GM23248 (cell line): ENCODE data around the gene BNIP3. TPM values are rescaled to one million over a fixed set of nuclear protein-coding genes. Genes with fewer than 3 reads are reported as not detected.

Experiments used
- DNase-seq: peaks from one replicate; pipeline ENCODE4 v3.0.0-alpha.2; 2015
- H2AFZ ChIP-seq: fragments of 200-600 bp; sonication (generic); 2 replicates; pipeline ENCODE4 v1.6.1; 2016; ENCODE audit warnings: antibody characterized with exemption
- H3F3A ChIP-seq: fragments of 200-600 bp; sonication (generic); 2 replicates; pipeline ENCODE4 v1.6.1; 2016; ENCODE audit warnings: mild to moderate bottlenecking, antibody characterized with exemption, mixed run types; ENCODE audit not compliant: insufficient read depth
- H3K27ac ChIP-seq: fragments of 200-600 bp; sonication (generic); 2 replicates; pipeline ENCODE4 v1.5.1; 2016; ENCODE audit warnings: mild to moderate bottlenecking
- H3K27me3 ChIP-seq: fragments of 200-600 bp; sonication (generic); replicated peaks from 2 replicates; pipeline ENCODE4 v1.6.1; 2016; ENCODE audit warnings: mild to moderate bottlenecking; ENCODE audit not compliant: insufficient read depth
- H3K36me3 ChIP-seq: fragments of 200-600 bp; sonication (generic); 2 replicates; pipeline ENCODE4 v1.6.1; 2016; ENCODE audit warnings: low read depth, mild to moderate bottlenecking
- H3K4me1 ChIP-seq: fragments of 200-600 bp; sonication (generic); 2 replicates; pipeline ENCODE4 v1.6.1; 2016; ENCODE audit warnings: mild to moderate bottlenecking; ENCODE audit not compliant: insufficient read depth
- H3K4me2 ChIP-seq: fragments of 200-600 bp; sonication (generic); one replicate; pipeline ENCODE4 v1.6.1; 2016; ENCODE audit warnings: mild to moderate bottlenecking; ENCODE audit not compliant: unreplicated experiment
- H3K4me3 ChIP-seq: fragments of 200-600 bp; sonication (generic); 2 replicates; pipeline ENCODE4 v1.5.1; 2016; ENCODE audit warnings: mild to moderate bottlenecking
- H3K79me2 ChIP-seq: fragments of 200-600 bp; sonication (generic); 2 replicates; pipeline ENCODE4 v1.6.1; 2016; ENCODE audit warnings: mild to moderate bottlenecking; ENCODE audit not compliant: insufficient read depth
- H3K9ac ChIP-seq: fragments of 200-600 bp; sonication (generic); 2 replicates; pipeline ENCODE4 v1.6.1; 2016; ENCODE audit warnings: mild to moderate bottlenecking
- H3K9me2 ChIP-seq: fragments of 200-600 bp; sonication (generic); 2 replicates; pipeline ENCODE4 v1.6.1; 2016; ENCODE audit warnings: mixed run types, mild to moderate bottlenecking, moderate library complexity; ENCODE audit not compliant: insufficient read depth
- H3K9me3 ChIP-seq: fragments of 200-600 bp; sonication (generic); one replicate; pipeline ENCODE4 v1.6.1; 2017; ENCODE audit warnings: low read depth
- H4K20me1 ChIP-seq: fragments of 200-600 bp; sonication (generic); 2 replicates; pipeline ENCODE4 v1.6.0; 2016; ENCODE audit not compliant: insufficient read depth
- EZH2 ChIP-seq: fragments of 200-600 bp; sonication (generic); IDR thresholded peaks from 2 replicates; pipeline ENCODE4 v1.6.1; 2018; ENCODE audit warnings: antibody characterized with exemption, mild to moderate bottlenecking; ENCODE audit not compliant: insufficient read depth, poor library complexity, severe bottlenecking
- EZH2phosphoT487 ChIP-seq: fragments of 200-600 bp; sonication (generic); IDR thresholded peaks from 2 replicates; pipeline ENCODE4 v1.6.1; 2018; ENCODE audit warnings: antibody characterized with exemption, moderate library complexity, mild to moderate bottlenecking, low read depth; ENCODE audit not compliant: insufficient read depth
- WGBS, 2 experiments: methylation state at CpG; one replicate each; pipeline ENCODE4 v1.1.6; 2015 to 2017; ENCODE audit warnings: low lambda C conversion rate in 2 of 2, low coverage in 1 of 2; ENCODE audit errors: missing lambda C conversion rate in 2 of 2; 5-methylcytosine and 5-hydroxymethylcytosine counted together
- in situ Hi-C: fragments of 300-500 bp; cut with MboI; formaldehyde crosslinking; loops from 2 replicates; pipeline ENCODE4 v1.15.0; 2020
- polyA plus RNA-seq: library from polyadenylated mRNA; unstranded; fragments of >200 nt; fragmentation: Nextera tagmentation; extraction: Ambion mirVana; gene quantifications from 2 replicates; pipeline ENCODE4 v1.2.1, GENCODE V29; 2016
- total RNA-seq: library from RNA; depleted of rRNA; stranded (reverse); fragments of >200 nt; shearing (Covaris generic); gene quantifications from 2 replicates; pipeline ENCODE4 v1.2.3, GENCODE V29; 2014

Gene BNIP3
- total and polyA plus RNA-seq, 2 experiments from 2014 or later, result 370 to 423 TPM

DNA sequence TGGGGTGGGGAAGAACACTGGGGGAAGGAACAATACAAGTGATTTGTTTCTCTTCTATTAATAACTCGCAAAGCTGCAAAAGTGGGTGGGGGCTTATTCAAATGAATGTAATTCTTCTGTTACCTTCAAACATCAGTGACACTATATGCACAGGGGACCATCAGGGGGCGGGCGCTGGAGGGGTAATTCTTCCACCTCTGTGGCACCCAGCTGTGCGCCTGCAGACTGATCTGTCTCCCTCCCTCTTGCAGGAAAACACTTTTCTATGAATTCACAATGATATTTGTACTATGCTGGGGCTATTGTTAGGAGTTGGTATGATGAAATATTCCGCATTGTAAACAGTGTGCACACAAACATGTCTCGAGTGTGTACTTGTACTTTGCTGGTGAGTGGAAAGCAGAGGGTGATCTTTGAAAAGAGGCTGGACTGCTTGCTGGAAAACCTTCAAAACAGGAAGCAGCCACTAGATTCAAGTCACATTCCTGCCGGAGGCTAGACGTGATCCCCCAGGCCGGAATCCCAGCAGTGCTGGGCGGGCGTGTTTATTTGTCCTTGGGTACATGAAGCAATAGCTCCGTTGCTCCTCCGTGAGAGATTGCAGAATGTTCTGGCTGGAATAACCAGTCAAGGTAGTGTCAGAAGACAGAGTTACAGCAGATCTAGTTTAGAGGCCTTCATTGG, 15.8 kb upstream of the BNIP3 start:
- 28% methylated on average over 13 of the region's 13 CpGs for WGBS, 2 experiments
- Histone ChIP-seq H3K36me3 (no peaks in the 10 kb centered on the region), H3F3A (peaks cover 9% of the 10 kb centered on the region; the same call in 1 of the 2 replicates), H2AFZ (peak overlapping the region; percentile 91), H3K27ac (0 out of 2 replicates have a peak overlapping the region, but pooled peaks have one; percentile 17), H3K9ac (peak overlapping the region; percentile 39; the same call in 1 of the 2 replicates), H3K27me3 (peaks cover 7% of the 10 kb centered on the region; the same call in 1 of the 2 replicates), H4K20me1 (no peaks in the 10 kb centered on the region), H3K4me2 (peak overlapping the region; percentile 74), H3K9me3 (no peaks in the 10 kb centered on the region), H3K79me2 (no peaks in the 10 kb centered on the region), H3K4me1 (peaks cover 9% of the 10 kb centered on the region; the same call in 1 of the 2 replicates), H3K9me2 (no peaks in the 10 kb centered on the region), H3K4me3 (peak overlapping the region; percentile 33)
- TF ChIP-seq EZH2phosphoT487 (no peak), EZH2 (no peak)
- in situ Hi-C loops, result no loop called here
- DNase-seq, result peak; percentile 81

DNA sequence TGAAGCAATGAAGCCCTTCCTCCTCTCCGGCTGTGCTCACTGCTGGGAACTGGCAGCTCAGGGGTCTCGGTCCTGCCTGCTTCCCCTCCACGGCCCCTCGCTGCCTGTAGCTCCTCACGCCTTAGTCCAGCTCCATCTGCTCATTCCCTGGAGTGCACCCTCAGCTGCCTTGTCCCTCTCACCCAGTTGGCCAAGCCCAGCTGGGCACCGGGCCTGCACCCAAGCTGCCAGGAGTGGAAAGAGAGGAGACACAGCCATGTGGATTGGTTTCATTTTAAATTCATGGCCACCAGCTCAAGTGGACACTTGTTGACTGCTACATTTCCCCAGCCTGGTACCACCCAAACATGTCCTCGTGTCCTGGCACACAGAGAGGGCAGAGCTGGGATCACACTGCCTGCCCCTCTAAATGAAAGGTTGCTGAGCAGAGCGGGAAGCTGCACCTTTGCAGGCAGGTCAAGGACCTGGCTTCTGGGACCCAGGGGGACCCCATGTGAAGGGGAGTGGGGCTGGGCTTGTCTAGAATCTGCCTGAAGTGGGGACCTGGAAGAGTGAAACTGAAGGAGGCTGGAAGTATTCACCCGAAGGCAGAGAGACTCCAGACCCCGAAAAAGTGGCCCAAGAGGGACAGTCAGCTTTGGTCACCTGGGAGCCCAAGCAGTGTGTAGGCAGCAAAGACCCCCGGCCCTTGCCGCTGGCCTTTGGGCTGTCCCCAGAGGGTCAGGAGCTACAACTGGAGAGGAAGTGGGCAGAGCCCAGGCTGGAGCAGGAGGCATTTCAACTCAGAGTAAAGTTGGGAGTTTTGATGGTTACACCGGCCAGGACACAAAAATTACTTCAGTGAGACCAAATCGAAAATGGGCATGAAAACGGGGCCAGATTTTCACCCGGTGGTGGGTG, 15.0 kb upstream of the BNIP3 start:
- H3K9me2 ChIP-seq, result no peaks in the 10 kb centered on the region
- H2AFZ ChIP-seq, result no peak overlapping the region
- TF ChIP-seq EZH2 (no peak), EZH2phosphoT487 (no peak)
- H3K36me3 ChIP-seq, result no peaks in the 10 kb centered on the region
- no peaks in the 10 kb centered on the region for H3K79me2 ChIP-seq
- no peak overlapping the region for H3K27ac ChIP-seq
- DNase-seq, result no peak
- H3K4me3 ChIP-seq, result no peak overlapping the region
- no peak overlapping the region for H3K9ac ChIP-seq
- H3K9me3 ChIP-seq, result no peaks in the 10 kb centered on the region
- in situ Hi-C loops, result no loop called here
- H3K4me2 ChIP-seq, result no peak overlapping the region
- H3K4me1 ChIP-seq, result peaks cover 9% of the 10 kb centered on the region; the same call in 1 of the 2 replicates
- WGBS, 2 experiments, result 69% methylated on average over 16 of the region's 16 CpGs
- no peaks in the 10 kb centered on the region for H4K20me1 ChIP-seq
- H3F3A ChIP-seq, result peaks cover 9% of the 10 kb centered on the region; the same call in 1 of the 2 replicates
- H3K27me3 ChIP-seq, result 0 out of 2 replicates have a peak, but pooled peaks cover under 1% of the 10 kb centered on the region

DNA sequence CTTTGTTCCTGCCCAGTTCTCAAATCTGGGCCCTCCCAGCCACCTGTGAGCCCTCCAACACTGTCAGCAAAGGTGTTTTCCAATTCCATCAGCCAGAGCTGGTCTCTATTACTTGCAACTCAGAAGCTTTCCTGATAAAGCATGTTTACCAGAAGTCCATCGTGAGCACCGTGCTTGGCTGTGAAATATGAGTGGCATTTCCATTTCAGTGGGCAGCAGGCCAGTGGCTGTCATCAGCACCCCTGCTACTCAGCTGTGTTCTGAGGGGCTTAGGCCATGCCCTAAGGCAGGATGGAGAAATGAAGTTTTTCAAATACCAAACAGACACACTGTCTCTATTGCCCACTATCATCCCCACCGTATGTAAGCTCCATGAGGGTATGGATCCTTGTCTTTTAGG, 12.7 kb upstream of the BNIP3 start:
- peaks cover 9% of the 10 kb centered on the region; the same call in 1 of the 2 replicates for H3K4me1 ChIP-seq
- H3K4me3 ChIP-seq, result no peak overlapping the region
- H3K27ac ChIP-seq, result no peak overlapping the region
- H3K79me2 ChIP-seq, result no peaks in the 10 kb centered on the region
- peaks cover 9% of the 10 kb centered on the region; the same call in 1 of the 2 replicates for H3F3A ChIP-seq
- no peak for DNase-seq
- in situ Hi-C loops, result no loop called here
- H3K9me3 ChIP-seq, result no peaks in the 10 kb centered on the region
- WGBS, 2 experiments, result 60 to 63% methylated on average over 3 of the region's 3 CpGs
- no peaks in the 10 kb centered on the region for H3K27me3 ChIP-seq
- H4K20me1 ChIP-seq, result no peaks in the 10 kb centered on the region
- H3K9me2 ChIP-seq, result no peaks in the 10 kb centered on the region
- H2AFZ ChIP-seq, result no peak overlapping the region
- no peak overlapping the region for H3K4me2 ChIP-seq
- TF ChIP-seq EZH2 (no peak), EZH2phosphoT487 (no peak)
- no peaks in the 10 kb centered on the region for H3K36me3 ChIP-seq
- H3K9ac ChIP-seq, result no peak overlapping the region

DNA sequence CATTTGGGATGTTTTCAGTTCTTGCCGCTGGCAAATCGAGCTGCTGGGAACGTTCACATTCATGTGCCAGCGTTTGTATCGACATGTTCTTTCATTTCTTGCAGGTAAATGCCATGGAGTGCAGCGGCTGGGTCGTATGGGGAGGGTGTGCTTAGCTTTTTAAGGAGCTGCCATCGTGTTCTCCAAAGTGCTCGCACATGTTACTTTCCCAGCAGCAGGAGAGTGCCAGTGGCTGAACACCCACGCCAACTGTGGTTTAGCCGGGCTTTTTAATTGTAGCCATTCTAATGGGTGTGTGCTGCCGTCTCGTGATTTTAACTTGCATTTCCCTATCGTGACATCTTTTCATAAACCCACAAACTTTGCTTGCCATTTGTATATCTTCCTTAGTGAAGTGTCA, 11.6 kb upstream of the BNIP3 start:
- WGBS, 2 experiments, result 74 to 76% methylated on average over 14 of the region's 14 CpGs
- H3K9ac ChIP-seq, result no peak overlapping the region
- TF ChIP-seq EZH2phosphoT487, result no peak
- TF ChIP-seq EZH2, result no peak

More for the DNA sequence above, 11.6 kb upstream of the BNIP3 start:
- H3K4me2 ChIP-seq, result no peak overlapping the region
- no peak for DNase-seq
- H3K4me1 ChIP-seq, result peaks cover 9% of the 10 kb centered on the region; the same call in 1 of the 2 replicates
- H4K20me1 ChIP-seq, result no peaks in the 10 kb centered on the region
- H3K79me2 ChIP-seq, result no peaks in the 10 kb centered on the region
- no peak overlapping the region for H3K27ac ChIP-seq
- H3F3A ChIP-seq, result peaks cover 9% of the 10 kb centered on the region; the same call in 1 of the 2 replicates
- H3K9me2 ChIP-seq, result no peaks in the 10 kb centered on the region
- no peaks in the 10 kb centered on the region for H3K36me3 ChIP-seq
- no peak overlapping the region for H2AFZ ChIP-seq
- no peaks in the 10 kb centered on the region for H3K9me3 ChIP-seq
- no peaks in the 10 kb centered on the region for H3K27me3 ChIP-seq
- in situ Hi-C loops, result no loop called here
- H3K4me3 ChIP-seq, result no peak overlapping the region
